Left lung (tissue), 10 donors: Measurements from ENCODE around the gene OSBPL3. TPM values are rescaled to one million over a fixed set of nuclear protein-coding genes. Genes with fewer than 3 reads are reported as not detected.

Source experiments
- ATAC-seq: fragments of 200-7000 bp; cut with Tn5 transposase; one replicate; pipeline ENCODE4 v1.9.1; 2020; ENCODE audit warnings: moderate library complexity
- DNase-seq, 4 donors: peaks; one replicate each; pipeline ENCODE4 v3.0.0-alpha.2; 2013 to 2020
- H3K27ac ChIP-seq, 2 donors: fragments of 200-600 bp; sonication (generic) in 1 of 2; one replicate each; pipeline versions ENCODE4 v1.5.0 to v1.8.0; 2020 to 2021
- H3K27me3 ChIP-seq, 2 donors: fragments of 200-600 bp; sonication (generic) in 1 of 2; one replicate each; pipeline versions ENCODE4 v1.5.0 to v1.8.0; 2020 to 2021
- H3K36me3 ChIP-seq, 2 donors: fragments of 200-600 bp; sonication (generic) in 1 of 2; one replicate each; pipeline versions ENCODE4 v1.5.0 to v1.8.0; 2020 to 2021
- H3K4me1 ChIP-seq, 2 donors: fragments of 200-600 bp; one replicate each; pipeline ENCODE4 v1.8.0; 2021
- H3K4me3 ChIP-seq, 2 donors: fragments of 200-600 bp; sonication (generic) in 1 of 2; one replicate each; pipeline versions ENCODE4 v1.5.0 to v1.8.0; 2020 to 2021; ENCODE audit warnings: mild to moderate bottlenecking in 1 of 2
- H3K9me3 ChIP-seq, 2 donors: fragments of 200-600 bp; sonication (generic) in 1 of 2; one replicate each; pipeline versions ENCODE4 v1.5.0 to v1.8.0; 2020 to 2021
- intact Hi-C, 2 donors: fragments of 100-400 bp; cut with DNase I; formaldehyde crosslinking; loops; one replicate each; pipeline versions ENCODE4 v1.11.2 to v1.14.2; 2022
- polyA plus RNA-seq, 6 donors: library from polyadenylated mRNA; unstranded; fragments of 120-200 nt; gene quantifications; one replicate each; pipeline ENCODE4 v1.2.1, GENCODE V29; 2013; ENCODE audit not compliant: insufficient read length in 6 of 6
- total RNA-seq, 2 donors: library from RNA; stranded (reverse); fragmentation: NEBNext Ultra II Directional; extraction: Animal tissue kit (Norgen Biotek cat#: 25700); gene quantifications; one replicate each; pipeline ENCODE4 v1.2.1, GENCODE V29; 2021
- TF ChIP-seq, protein P1 (sequence below), 2 donors: fragments of 200-600 bp; sonication (generic) in 1 of 2; IDR thresholded peaks; one replicate each; pipeline versions ENCODE4 v1.5.0 to v1.8.0; 2021; ENCODE audit warnings: antibody characterized with exemption in 2 of 2
- donor health status: DM: no; HTN: yes; CAD: no.
- donor health status: DM: no; HTN: no; CAD: no.

The OSBPL3 gene
- total and polyA plus RNA-seq, 8 donors = 2.3 to 30.5 (median 3.3) TPM

- intact Hi-C loops = no loop called here
- no peak overlapping the region for H3K27ac ChIP-seq
- DNase-seq = no peak
- H3K27me3 ChIP-seq = no peaks in the 10 kb centered on the region
- peaks cover 0 to 7% of the 10 kb centered on the region in 2 donors for H3K36me3 ChIP-seq
- no peaks in the 10 kb centered on the region for H3K9me3 ChIP-seq
- no peaks in the 10 kb centered on the region for H3K4me1 ChIP-seq
- TF ChIP-seq, protein P1, sequence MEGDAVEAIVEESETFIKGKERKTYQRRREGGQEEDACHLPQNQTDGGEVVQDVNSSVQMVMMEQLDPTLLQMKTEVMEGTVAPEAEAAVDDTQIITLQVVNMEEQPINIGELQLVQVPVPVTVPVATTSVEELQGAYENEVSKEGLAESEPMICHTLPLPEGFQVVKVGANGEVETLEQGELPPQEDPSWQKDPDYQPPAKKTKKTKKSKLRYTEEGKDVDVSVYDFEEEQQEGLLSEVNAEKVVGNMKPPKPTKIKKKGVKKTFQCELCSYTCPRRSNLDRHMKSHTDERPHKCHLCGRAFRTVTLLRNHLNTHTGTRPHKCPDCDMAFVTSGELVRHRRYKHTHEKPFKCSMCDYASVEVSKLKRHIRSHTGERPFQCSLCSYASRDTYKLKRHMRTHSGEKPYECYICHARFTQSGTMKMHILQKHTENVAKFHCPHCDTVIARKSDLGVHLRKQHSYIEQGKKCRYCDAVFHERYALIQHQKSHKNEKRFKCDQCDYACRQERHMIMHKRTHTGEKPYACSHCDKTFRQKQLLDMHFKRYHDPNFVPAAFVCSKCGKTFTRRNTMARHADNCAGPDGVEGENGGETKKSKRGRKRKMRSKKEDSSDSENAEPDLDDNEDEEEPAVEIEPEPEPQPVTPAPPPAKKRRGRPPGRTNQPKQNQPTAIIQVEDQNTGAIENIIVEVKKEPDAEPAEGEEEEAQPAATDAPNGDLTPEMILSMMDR (IDR thresholded peaks at IDR 0.05) = no peak
- no peak overlapping the region for H3K4me3 ChIP-seq
- peak; percentile 19 for ATAC-seq
Observed at GRCh38 chr7:24858108-24858977, 121.6 kb downstream of the OSBPL3 start.

GRCh38 chr7:24857623-24858022 is 122.4 kb downstream of the OSBPL3 start:
- Histone ChIP-seq H3K36me3 (peaks cover 0 to under 1% of the 10 kb centered on the region in 2 donors), H3K9me3 (no peaks in the 10 kb centered on the region), H3K4me3 (no peak overlapping the region), H3K4me1 (no peaks in the 10 kb centered on the region), H3K27me3 (no peaks in the 10 kb centered on the region), H3K27ac (no peak overlapping the region)
- TF ChIP-seq, protein P1 (IDR thresholded peaks at IDR 0.05) = no peak
- intact Hi-C loops = no loop called here
- no peak for ATAC-seq
- no peak for DNase-seq

GRCh38 chr7:24854866-24855265 is 125.1 kb downstream of the OSBPL3 start:
- Histone ChIP-seq H3K4me1 (no peaks in the 10 kb centered on the region), H3K9me3 (no peaks in the 10 kb centered on the region), H3K27ac (no peak overlapping the region), H3K36me3 (peaks cover 0 to 11% of the 10 kb centered on the region in 2 donors), H3K27me3 (no peaks in the 10 kb centered on the region), H3K4me3 (no peak overlapping the region)
- TF ChIP-seq, protein P1 (IDR thresholded peaks at IDR 0.05) = no peak
- intact Hi-C loops = no loop called here
- DNase-seq (no peak), ATAC-seq (no peak)

DNA sequence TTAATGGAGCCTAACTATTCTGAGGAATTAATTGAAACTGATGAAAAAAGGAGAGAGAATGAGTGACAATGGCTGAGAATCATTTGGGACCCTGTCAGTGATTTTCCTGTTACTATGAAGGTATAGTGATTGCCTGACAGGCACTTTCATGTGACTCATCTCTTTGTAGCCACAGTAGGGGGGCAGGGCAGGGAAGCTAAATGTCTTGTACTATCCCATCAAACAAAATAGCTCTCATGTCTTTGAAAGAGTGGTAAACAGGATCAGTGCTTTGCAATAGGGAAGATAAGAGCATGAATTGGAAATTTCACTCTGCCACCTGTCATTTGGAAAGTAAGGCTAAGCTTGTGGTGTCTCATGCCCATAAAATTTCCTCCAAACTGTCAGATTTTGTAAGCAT is 128.2 kb downstream of the OSBPL3 start:
- H3K4me1 ChIP-seq = no peaks in the 10 kb centered on the region
- TF ChIP-seq, protein P1 (IDR thresholded peaks at IDR 0.05) = no peak
- DNase-seq = no peak
- intact Hi-C loops = no loop called here
- H3K4me3 ChIP-seq = no peak overlapping the region
- no peak overlapping the region for H3K27ac ChIP-seq
- no peaks in the 10 kb centered on the region for H3K9me3 ChIP-seq
- peaks cover 0 to 16% of the 10 kb centered on the region in 2 donors for H3K36me3 ChIP-seq
- H3K27me3 ChIP-seq = no peaks in the 10 kb centered on the region
- ATAC-seq = no peak

DNA sequence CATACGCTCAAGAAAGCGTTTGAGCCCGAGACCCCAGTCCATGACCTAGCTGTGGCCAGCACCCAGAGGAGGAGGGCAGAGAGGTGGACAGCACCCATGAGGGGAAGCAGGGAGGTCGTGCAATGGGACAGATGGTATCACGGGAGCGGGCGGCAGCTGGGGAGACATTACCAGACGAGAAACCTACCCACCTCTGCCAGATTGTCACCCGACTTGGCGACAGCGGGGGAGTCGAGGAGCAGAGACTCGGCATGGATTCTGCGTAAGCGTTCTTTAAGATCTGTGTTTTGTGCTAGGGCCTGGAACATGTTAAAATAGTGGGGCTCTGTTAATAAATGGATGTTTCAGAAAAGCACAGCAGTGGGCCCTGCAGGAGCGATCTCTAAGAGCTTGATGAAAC is 131.1 kb downstream of the OSBPL3 start:
- H3K4me3 ChIP-seq = no peak overlapping the region
- no peak for DNase-seq
- intact Hi-C loops = no loop called here

More for the DNA sequence above, 131.1 kb downstream of the OSBPL3 start:
- no peak overlapping the region for H3K27ac ChIP-seq
- TF ChIP-seq, protein P1 (IDR thresholded peaks at IDR 0.05) = no peak
- H3K4me1 ChIP-seq = no peaks in the 10 kb centered on the region
- ATAC-seq = no peak
- no peaks in the 10 kb centered on the region for H3K9me3 ChIP-seq
- H3K27me3 ChIP-seq = no peaks in the 10 kb centered on the region
- peaks cover 0 to 16% of the 10 kb centered on the region in 2 donors for H3K36me3 ChIP-seq
